NCI-H1930 (cell line): ENCODE measurements around the gene MYRF.

ENCODE experiments used
- DNase-seq, 2 experiments: peaks; one replicate each; lab custom pipeline; 2025; lab: John Stamatoyannopoulos, UW

The MYRF gene

GRCh38 chr11:61718621-61719302 lies 33.7 kb upstream of the MYRF start:
- DNase-seq = peak in 1 of 2 experiments; percentile 33

- DNase-seq = no peak
Observed at GRCh38 chr11:61719978-61720377, 32.5 kb upstream of the MYRF start.

DNA sequence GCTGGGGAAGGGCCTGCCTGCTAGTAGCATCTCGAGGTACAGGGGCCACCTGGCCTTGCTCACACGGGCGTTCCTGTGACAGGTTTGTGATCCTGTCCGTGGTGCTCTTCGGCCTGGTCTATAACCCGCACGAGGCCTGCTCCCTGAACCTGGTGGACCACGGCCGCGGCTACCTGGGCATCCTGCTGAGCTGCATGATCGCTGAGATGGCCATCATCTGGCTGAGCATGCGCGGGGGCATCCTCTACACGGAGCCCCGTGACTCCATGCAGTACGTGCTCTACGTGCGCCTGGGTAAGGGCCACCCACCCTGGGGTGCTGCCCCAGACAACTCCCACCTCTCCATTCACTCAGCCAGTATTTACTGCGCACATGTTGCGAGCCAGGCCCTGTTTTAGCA lies 31.8 kb upstream of the MYRF start:
- no peak for DNase-seq

DNA sequence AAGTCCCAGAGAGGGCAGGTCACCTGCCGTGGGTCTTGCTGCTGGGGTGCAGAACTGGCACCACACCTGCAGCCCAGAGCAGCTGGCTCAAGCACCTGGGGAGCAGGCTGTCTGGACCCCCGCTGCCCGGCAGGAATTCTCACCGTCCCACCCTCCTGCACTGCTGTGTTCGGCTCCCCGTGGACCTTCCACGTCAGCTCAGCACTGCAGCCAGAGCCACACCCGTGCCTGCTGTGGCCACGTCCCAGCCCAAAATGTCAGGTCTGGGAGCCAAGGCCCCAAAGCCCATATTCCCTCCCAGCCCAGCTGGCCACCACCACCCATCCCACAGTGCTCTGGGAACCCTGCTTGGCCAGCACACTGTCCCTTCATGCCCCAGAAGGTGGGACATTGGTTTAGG lies 28.0 kb upstream of the MYRF start:
- DNase-seq = no peak

GRCh38 chr11:61725781-61726231 lies 26.6 kb upstream of the MYRF start:
- no peak for DNase-seq

GRCh38 chr11:61726775-61727174 lies 25.7 kb upstream of the MYRF start:
- no peak for DNase-seq

DNA sequence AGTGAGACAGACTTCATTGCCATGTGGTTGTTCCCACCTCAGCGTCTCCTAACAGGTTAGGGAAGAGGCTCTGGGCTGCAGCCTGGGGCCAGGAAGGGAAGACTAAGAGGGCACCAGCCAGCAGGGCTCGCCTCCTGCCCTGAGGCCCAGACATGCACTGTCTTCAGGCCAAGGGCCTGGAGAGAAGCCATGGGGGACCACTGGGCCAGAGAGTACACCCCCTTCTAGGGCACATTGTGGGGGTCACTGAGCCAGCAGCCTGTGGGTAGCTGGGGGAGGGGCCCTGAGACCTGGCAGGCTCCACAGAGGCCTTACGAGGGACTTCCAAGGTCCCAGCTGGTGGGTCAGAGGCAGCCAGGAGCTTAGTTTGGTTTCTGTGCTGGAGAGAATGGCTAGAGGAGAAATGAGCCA lies 25.0 kb upstream of the MYRF start:
- no peak for DNase-seq

- no peak for DNase-seq
Observed at GRCh38 chr11:61728066-61728939, 24.1 kb upstream of the MYRF start.

GRCh38 chr11:61728940-61729219 lies 23.6 kb upstream of the MYRF start:
- no peak for DNase-seq

- no peak for DNase-seq
Observed at GRCh38 chr11:61730240-61730994, 22.0 kb upstream of the MYRF start.

- no peak for DNase-seq
Observed at GRCh38 chr11:61731211-61731951, 21.1 kb upstream of the MYRF start.

- no peak for DNase-seq
Observed at GRCh38 chr11:61731952-61732675, 20.3 kb upstream of the MYRF start.

DNA sequence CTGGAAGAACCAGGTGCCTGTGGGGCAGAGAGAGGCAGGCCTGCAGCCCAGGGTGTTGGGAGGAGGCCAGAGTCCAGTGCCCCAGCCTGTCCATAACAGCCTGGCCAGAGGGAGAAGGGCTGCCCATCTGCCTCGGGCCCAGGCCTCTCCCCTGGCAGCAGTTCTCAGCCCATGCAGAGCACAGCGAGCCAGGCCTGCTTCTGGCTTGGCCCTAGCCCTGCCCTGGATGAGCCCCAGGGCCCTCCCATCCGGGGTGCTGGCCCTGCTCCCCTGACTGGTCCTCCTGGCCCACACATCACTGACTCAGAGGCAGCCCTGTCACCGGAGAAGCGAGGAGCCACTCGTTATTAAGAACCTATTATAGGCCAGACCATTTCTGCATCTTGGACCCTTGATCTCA lies 19.7 kb upstream of the MYRF start:
- DNase-seq = no peak

DNA sequence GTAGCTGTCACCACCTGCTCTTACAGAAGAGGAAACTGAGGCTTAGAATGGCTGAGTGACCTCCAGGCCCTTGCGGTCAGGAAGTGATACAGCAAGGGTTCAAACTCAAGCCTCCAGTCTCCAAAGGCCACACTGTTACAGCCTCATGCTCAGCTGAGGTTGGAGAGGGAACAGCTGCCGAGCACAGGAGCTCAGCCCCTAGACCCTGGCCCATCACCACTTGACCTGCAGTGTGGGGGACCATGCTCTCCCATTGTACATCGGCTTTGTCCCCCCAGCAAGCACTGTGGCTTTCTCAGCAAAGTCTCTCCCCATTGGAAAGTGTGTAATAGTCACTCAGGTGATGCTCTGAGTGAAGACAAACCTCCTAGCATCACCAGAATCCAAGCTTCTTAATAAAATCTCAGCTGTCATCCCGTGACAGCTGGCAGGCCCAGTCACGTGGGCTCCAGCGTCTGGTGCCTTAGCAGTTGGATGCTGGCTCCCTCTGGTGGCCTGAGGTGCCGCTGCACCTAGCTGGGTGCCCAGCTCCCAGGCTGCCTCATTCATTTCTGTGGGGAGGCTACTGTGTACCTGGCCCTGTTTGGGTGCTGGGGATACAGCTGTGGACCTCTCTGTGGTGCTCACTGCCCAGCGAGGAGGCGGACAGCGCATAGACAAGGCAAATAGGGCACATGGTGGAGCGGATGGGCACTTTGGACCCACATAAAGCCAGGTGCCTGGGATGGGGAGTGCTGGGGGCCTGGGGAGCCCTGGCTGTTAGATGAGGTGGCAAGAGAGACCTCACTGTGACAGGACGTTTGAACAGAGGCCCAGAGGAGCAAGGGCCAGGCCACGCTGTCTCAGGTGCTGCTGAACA lies 19.1 kb upstream of the MYRF start:
- DNase-seq = peak; percentile 37 to 69

DNA sequence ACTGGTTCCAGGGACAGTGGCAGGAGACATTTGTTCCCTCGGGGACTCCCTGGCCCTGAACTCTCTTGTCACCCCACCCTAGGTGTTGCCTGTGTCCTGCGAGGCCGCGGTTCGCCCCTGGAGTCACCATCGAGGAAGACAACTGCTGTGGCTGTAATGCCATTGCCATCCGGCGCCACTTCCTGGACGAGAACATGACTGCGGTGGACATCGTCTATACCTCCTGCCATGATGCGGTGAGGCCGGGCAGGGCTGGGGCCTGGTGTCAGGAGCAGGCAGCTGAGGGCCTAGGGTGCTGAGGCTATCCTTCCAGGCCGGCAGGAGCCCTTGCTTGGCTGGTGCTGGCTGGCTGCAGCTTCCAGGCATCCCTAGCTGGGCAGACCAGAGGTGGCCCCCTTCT lies 17.7 kb upstream of the MYRF start:
- no peak for DNase-seq

- DNase-seq = no peak
Observed at GRCh38 chr11:61735391-61735790, 17.0 kb upstream of the MYRF start.

DNA sequence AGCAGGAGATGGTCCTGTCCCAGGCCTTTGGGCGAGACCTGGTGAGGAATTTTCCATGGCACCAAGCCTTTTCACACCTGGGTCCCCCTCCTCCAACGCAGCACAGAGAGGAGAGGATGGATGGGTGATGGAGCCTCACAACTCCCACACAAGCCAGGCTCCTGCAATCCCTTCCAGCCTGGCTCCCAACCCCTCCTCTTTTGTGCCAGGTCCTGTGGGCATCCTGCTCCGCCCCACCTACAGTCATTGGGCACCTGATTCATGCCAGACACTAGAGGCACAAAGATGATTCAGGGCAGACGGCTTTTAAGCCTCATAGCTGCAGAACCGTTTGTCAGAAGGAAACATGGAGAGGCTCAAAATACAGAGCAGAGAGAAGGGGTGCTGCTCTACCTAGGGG lies 16.1 kb upstream of the MYRF start:
- DNase-seq = no peak

DNA sequence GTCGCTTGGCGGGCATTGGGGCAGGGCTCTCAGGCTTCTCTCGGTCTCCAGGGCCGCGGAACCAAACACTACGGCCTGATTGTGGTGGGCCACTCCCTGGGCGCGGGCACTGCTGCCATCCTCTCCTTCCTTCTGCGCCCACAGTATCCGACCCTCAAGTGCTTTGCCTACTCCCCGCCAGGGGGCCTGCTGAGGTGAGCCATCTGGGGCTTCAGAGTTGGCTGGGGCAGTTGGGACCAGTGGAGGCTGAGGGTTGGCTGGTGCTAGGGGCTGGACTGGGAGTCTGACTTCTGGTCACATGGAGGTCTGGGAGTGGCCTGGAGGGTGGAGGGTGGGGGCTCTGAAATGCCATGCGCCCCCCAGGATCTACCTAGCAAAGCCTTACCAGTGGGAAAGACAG lies 15.3 kb upstream of the MYRF start:
- DNase-seq = no peak

GRCh38 chr11:61737636-61738386 lies 14.6 kb upstream of the MYRF start:
- no peak for DNase-seq

DNA sequence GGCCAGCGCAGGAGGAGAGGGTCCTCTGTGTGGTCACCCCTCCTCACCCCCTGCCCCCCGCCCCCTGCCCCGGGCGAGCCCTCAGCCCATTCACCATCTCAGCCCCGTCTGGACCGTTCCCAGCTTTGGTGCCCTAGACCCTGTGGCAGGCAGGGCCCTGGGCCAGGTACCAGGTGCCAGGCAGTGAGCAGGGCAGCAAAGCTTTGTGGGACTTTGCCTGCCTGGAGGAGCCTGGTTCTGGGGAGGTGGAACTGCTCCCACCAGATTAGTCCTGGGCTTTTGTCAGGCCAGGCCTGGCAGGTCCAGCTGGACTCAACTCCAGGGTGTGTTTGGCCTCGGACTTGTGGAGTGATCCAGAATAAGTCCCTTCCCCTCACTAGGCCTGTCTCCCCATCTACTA lies 13.7 kb upstream of the MYRF start:
- DNase-seq = no peak
